CD4-positive, alpha-beta T cell treated with Interleukin-4 for 4 hours (primary cell): ENCODE results near the gene NSD2.
"Not testable (repeated sequence)": the region's sequence is repeated elsewhere in the genome, so short reads cannot be mapped to it uniquely, and the experiment has no call there.

ENCODE experiments used
- DNase-seq: peaks from one replicate; pipeline ENCODE4 v3.0.0-alpha.2; 2020

NSD2 gene

DNA sequence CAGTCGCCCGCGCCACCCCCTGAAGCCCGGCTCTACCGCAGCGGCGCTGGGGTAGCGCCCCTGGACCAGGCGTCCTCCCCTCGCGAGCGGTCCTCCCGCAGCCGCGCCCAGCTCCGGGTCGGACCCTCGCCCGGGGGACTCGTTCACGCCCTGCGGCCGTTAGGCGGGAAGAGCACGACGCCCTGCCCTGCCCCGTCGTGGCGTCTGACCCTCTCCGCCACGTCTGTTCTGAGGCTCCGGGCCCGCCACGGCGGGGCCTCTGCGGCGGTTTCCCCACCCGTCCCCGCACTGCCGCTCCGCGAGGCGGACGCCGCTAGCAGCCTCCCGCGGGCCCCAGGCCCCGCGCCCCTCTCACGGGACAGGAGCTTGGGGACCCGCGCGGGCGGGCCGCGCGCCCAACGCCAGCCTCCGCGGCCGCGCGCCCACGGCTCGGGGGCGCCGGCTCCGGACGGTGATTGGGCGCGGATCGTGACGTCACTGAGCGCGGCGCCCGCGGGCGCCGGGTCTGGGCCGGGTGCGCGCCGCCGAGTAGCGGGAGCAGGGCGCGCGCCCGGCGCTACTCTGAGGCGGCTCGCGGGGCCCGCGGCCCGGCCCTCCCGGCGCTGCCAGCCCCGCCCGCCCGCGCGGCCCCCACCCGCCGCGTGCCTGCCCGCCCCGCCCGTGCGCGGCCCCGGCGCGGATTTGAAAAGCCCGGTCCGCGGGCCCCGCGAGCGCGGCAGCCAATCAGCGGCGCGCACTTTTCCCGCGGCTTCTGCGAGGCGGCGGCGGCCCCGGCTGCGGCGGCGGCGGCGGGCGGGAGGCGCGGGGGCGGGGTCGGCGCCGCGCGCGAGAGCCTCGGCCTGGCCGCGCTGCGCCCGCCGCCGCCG, at the start of gene NSD2:
TSS of gene NSD2 (plus strand) at position 816 of the 866 bp plus-strand sequence. CDS start 29,262 bp downstream, outside the sequence.
- DNase-seq = peak; percentile 89

GRCh38 chr4:1821679-1822567, 49.3 kb upstream of the NSD2 start:
- no peak for DNase-seq

DNA sequence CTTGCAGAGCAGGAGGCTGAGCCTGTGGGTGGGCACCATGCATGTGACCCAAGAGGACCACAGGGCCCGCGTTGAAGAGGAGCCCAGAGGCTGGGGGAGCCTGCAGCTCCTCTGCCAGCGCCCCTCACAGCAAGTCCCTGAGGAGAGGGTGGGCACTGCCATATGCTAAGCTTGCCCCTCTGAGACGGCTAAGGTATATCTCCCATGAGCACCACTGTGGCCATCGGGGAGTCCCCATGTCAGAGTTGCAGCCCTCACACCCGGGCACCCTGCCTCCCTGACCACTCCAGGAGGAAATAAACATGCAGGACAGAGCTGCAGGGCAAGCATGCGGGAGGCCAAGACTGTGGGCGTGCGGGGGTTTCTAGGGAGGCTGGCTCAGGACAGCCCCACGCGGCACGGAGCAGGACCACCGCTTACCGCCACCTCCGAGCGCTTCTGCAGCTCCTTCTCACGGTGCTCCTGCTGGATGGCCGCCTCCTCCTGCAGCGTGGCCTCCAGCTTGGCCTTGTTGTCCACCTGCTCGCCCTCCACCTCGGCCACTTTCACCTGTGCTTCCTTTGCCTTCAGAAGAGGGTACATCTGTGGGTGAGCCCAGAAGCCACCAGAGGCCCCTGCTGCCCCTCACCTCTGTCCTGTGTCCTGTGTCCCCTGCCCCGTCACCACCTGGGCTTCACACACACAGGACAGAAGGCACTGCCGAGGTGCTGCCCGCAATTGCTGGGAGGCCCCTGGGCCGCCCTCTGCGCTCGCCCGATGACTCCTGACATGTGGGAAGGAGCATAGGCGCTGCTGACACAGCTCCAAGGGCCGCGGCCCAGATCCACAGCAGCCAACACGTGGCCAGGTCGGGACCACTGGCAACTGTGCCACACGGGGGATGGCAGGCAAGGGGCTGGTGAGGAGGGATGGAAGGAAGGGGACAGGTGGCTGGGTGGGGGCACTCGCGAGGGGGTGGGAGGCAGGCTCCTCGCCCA, 48.3 kb upstream of the NSD2 start:
- DNase-seq = no peak

DNA sequence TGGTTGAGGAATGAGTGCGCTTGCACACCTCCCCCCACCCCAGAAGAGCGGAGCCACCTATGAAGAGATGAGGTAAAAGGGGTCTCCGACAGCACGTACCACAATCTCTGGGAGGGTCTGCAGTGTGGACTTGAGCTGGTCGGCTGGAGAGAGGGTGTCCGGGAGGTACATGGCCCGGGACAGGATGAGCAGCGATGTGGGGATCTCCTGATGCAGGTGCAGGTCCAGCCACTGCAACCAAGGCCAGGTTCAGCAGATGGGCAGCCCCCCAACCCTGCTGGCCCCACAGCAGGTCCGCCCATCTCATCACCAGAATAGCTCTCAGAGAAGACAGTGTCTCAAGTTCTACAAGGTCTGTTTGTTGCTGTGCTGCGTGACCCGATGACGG, 47.7 kb upstream of the NSD2 start:
- DNase-seq = no peak

GRCh38 chr4:1824746-1825145, 46.4 kb upstream of the NSD2 start:
- DNase-seq = no peak

DNA sequence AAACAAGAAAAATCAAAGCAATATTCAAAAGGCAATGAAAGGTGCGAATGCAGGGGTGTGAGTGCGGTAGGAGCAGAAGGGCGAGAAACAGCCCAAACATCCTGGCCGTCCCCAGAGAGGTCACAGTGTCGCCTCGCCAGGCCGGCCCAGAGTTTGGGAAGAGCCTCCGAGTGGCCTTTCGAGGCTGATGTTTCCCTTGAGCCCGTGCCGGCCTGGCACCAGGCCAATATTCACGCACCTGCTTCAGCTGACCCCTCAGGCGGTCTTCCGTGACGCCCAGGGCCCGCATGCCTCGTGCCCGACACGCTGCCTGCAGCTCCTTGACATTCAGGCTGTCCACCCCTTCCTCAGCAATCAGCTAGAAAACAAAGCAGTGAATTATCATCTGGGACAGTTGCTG, 45.9 kb upstream of the NSD2 start:
- DNase-seq = no peak

DNA sequence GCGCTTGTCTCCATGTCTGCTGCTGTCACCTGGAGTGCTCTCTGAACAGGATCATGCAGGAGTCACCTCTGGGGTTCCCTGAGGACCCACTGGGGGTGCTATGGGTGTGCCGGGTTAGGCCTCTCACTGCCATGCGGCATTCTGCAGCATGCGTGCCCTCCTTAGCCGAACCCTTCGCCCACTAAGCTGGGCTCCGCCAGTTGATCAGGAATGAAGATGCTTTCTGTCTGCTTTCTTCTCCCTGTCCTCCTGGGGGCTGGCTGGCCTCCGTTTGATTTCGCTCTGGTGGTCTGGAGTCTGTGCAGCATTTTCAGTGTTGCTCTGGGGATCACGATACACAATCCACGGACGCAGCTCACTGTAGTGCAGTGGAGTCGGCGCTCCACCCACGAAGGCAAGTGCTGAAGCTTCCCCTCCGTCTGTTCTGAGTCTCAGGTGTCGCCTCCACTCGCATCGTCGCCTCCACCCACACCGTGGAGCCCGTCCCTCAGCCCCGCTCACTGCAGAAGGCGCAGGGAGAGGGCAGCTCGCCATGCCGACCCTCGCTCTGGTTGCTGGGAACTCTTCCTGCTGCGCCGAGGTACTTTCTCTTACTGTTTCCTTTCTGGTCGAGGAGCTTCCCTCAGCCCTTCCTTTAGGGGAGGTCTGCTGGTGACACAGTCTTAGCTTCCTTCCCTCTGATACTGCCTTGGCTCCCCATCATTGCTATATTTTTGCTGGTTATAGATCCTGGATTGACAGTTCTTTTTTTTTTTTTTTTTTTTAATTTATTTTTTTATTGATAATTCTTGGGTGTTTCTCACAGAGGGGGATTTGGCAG, 44.5 kb upstream of the NSD2 start:
- DNase-seq = no peak

DNA sequence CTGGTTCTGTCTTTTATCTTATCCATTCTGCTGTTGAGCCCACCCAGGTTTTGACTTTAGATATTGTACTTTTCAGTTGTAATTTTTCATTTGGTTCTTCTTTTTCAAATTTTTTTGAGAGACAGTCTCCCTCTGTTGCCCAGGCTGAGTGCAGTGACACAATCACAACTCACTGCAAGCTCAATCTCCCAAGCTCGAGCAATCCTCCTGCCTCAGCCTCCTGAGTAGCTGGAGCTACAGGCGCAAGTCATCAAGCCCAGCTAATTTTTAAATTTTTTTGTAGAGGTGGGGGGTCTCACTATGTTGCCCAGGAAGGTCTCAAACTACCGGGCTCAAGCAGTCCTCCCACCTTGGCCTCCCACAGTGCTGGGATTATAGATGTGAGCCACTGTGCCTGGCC, 41.0 kb upstream of the NSD2 start:
- DNase-seq = no peak

- no peak for DNase-seq
Measured at GRCh38 chr4:1830642-1831228, 40.5 kb upstream of the NSD2 start.

GRCh38 chr4:1831331-1831730, 39.9 kb upstream of the NSD2 start:
- no peak for DNase-seq

DNA sequence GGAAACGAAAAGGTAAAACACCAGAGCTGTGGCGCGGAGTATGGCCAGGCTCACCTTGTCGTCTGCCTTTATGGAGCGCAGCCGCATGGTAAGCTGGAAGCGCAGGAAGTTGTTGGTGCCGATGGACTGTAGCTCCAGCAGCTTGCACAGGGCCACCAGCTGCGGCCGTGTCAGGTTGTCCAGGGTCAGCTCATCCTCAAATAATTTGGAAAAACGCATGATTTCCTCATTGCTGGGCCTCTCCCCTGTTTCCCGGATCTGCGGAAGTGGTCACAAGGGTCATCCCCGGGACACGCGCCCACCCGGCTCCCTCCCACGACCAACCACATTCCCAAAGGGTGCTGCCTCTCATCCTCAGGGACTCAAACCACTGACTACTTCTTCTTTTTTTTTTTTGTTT, 38.5 kb upstream of the NSD2 start:
- no peak for DNase-seq

DNA sequence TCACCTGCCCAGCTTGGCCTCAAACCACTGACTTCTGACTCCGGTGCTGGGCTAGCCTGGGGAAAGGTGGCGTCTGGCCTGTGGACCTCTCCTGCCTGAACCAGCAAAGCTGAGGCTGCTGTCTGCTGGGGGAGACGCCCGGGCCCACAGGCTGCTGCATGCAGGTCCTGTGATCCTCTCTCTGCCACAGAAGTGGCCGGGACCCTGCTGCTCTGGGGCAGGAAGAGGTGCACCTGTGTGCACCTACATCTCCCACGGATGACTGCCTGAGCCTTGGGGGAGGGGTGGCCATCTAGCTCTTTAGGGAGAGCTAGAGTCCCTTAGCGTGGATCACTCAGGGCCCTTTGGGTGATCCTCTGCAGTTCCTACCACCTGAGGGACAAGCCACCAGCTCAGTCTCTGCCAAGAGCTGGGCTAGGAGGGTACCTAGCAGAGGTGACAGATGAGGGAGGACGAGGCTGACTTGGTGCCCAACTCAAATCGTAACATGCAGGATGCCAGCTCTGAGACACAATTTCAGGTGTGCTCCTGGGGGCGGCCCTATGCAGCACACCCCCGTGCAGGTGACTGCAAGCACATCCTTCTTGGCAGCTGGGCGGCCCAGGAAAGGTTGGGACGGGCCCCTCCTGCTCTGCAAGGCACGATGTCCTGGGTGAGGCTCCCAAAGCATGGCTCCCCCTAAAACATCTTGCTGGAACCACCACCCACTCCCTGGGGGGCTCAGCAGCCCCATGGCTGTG, 37.7 kb upstream of the NSD2 start:
- DNase-seq = no peak

DNA sequence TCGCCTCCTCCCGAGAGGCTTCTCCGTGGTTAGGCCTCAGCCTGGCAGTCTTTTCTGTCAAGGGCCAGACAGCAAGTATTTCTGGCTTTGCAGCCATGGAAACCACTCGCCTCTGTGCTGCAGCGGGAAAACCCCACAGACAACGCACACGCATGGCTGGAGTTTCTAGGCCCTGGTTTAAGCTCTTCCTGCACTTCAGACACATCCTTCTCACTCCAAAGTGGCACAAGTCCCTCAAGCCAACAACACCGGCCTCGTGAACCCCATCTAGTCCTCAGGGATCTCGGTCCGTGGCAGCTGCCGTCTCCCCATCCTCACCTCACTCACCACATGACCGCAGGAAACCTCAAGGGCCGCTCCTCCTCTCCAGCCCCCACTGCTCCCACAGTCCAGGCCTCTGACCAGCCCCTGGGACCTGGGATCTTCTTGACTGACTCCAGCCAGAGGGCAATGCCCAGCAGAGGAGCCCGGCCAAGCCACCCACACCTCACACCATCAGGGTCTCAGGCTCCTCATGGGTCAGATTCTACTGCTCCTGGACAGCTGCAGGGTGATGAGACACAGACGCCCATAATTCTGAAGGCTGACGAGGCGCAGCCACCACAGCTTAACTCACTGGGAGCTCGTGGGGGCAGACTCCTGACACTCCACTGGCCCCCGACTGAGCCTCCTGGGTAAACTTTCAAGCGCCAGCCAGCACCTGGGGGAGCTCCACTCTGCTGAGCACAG, 37.0 kb upstream of the NSD2 start:
- no peak for DNase-seq

GRCh38 chr4:1835836-1836235, 35.4 kb upstream of the NSD2 start:
- DNase-seq = not testable (repeated sequence)

DNA sequence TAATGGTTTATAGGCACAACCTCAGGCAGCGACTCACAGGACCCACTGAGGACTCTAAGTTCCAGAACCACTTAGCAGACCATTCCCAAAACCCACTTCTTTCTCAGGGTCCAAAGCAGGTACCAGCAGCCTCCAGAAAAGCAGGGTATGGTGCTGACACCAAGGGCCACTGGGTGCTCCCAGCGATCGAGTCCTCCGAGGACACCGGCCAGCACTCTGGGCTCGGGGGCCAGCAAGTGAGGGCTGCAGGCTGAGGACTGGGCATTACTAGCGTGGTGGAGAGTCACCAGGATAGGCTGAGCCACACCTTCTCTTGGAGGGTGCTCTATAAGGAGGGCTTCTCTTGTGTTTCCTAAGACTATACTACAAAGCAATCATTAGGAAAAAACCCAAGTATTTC, 34.5 kb upstream of the NSD2 start:
- no peak for DNase-seq

DNA sequence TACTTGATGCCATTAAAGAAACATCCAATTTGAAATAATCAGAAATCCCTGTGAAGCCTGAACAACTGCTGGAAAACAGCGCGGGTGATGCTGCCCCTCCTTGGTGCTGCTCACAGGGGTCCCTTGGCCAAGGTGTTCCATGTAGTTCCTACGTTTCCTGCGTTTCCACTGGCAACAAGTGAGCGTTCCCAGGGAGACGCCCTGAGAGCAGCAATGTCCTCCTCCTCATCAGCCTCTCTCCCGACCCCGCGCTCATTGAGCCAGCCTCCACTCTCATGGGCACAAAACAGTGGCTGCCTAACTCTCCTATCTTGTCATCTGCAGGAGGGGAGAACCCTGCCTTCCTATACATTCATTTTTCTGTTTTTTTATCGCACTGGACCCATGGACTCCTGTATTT, 34.1 kb upstream of the NSD2 start:
- no peak for DNase-seq

GRCh38 chr4:1839282-1839681, 31.9 kb upstream of the NSD2 start:
- DNase-seq = no peak

- no peak for DNase-seq
Measured at GRCh38 chr4:1841201-1841886, 29.8 kb upstream of the NSD2 start.

- no peak for DNase-seq
Measured at GRCh38 chr4:1841887-1842210, 29.3 kb upstream of the NSD2 start.
